Colonic mucosa (tissue), 4 donors: ENCODE measurements around the gene EPB41L2. TPM values are rescaled to one million over a fixed set of nuclear protein-coding genes. Genes with fewer than 3 reads are reported as not detected.

Source experiments
- DNase-seq: peaks from one replicate; pipeline ENCODE4 v3.0.0-alpha.2; 2020
- H3K27ac ChIP-seq: fragments of 200-600 bp; one replicate; pipeline ENCODE4 v1.8.0; 2021
- H3K27me3 ChIP-seq: fragments of 200-600 bp; one replicate; pipeline ENCODE4 v1.8.0; 2021
- H3K36me3 ChIP-seq: fragments of 200-600 bp; one replicate; pipeline ENCODE4 v1.8.0; 2021
- H3K4me1 ChIP-seq: fragments of 200-600 bp; one replicate; pipeline ENCODE4 v1.8.0; 2021; ENCODE audit warnings: mild to moderate bottlenecking
- H3K4me3 ChIP-seq: fragments of 200-600 bp; one replicate; pipeline ENCODE4 v1.8.0; 2021
- H3K9ac ChIP-seq, 2 donors: one replicate each; pipeline ENCODE4 v1.7.0; 2013; ENCODE audit warnings: control low read depth in 2 of 2, low read depth in 2 of 2, low read length in 2 of 2
- H3K9me3 ChIP-seq: fragments of 200-600 bp; one replicate; pipeline ENCODE4 v1.8.0; 2021
- intact Hi-C: fragments of 100-400 bp; cut with DNase I; formaldehyde crosslinking; loops from one replicate; pipeline ENCODE4 v1.14.1; 2022
- total RNA-seq, 2 donors: library from RNA; stranded (reverse); fragmentation: NEBNext Ultra II Directional in 1 of 2; extraction: Animal tissue kit (Norgen Biotek cat#: 25700) in 1 of 2; gene quantifications; one replicate each; pipeline ENCODE4 v1.2.1, GENCODE V29; 2021
- TF ChIP-seq, protein P1 (sequence below): fragments of 200-600 bp; IDR thresholded peaks from one replicate; pipeline ENCODE4 v1.8.0; 2022; ENCODE audit warnings: antibody characterized with exemption, mild to moderate bottlenecking
- donor health status: healthy.
- donor health status: DM: no; HTN: no; CAD: no.
- donor health status: DM: no; HTN: no; CAD: no.

EPB41L2 gene
- total RNA-seq, 2 donors from 2014 or later, result 106 to 113 TPM

DNA sequence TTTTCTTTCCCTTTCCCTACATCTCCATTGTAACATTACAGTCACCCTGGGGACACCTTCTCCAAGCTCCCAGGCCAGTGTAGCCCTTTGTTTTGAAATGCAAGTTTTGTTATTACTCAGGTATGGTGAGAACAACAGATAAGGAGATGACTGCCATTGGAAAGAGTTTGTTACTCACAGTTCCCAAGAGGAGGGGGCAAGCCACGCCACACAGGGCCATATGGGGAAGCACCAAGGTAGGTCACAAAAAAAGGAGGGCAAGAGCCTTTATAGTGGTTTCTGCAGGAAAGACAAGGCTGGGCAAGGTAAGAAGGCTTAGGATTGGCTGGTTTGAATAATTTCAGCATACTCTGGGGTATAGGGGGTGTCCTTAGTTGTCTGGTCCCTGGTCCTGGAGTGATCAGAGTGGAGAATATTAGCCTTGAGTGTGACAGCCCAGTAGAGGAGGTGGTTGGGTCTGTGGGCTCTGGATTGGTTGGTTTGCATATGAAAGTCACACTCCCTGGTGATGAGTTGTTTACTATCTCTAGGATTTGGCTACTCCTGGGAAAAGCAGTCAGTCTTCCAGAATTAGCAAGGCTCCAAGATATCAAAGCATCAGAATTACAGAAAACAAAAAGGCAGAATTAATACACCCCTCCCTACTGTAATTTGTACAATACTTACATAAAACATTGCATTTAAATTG is 268.9 kb downstream of the EPB41L2 start:
- intact Hi-C loops, result no loop called here
- Histone ChIP-seq H3K9ac (no peak overlapping the region), H3K4me1 (no peaks in the 10 kb centered on the region), H3K36me3 (no peaks in the 10 kb centered on the region), H3K9me3 (no peaks in the 10 kb centered on the region), H3K27me3 (no peaks in the 10 kb centered on the region), H3K27ac (no peak overlapping the region), H3K4me3 (no peak overlapping the region)
- TF ChIP-seq, protein P1, sequence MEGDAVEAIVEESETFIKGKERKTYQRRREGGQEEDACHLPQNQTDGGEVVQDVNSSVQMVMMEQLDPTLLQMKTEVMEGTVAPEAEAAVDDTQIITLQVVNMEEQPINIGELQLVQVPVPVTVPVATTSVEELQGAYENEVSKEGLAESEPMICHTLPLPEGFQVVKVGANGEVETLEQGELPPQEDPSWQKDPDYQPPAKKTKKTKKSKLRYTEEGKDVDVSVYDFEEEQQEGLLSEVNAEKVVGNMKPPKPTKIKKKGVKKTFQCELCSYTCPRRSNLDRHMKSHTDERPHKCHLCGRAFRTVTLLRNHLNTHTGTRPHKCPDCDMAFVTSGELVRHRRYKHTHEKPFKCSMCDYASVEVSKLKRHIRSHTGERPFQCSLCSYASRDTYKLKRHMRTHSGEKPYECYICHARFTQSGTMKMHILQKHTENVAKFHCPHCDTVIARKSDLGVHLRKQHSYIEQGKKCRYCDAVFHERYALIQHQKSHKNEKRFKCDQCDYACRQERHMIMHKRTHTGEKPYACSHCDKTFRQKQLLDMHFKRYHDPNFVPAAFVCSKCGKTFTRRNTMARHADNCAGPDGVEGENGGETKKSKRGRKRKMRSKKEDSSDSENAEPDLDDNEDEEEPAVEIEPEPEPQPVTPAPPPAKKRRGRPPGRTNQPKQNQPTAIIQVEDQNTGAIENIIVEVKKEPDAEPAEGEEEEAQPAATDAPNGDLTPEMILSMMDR, result no peak
- DNase-seq, result no peak

Other genes with a start within 250 kb of the EPB41L2 start
- not detected for gene SMLR1, start 235.8 kb downstream of the EPB41L2 start, total RNA-seq
- gene AKAP7, start 72.2 kb upstream of the EPB41L2 start, total RNA-seq, result 10 to 100 TPM; 15.3 to 60.1 TPM